ENCODE measurements around the gene HSP90AB1.

Gene HSP90AB1

DNA sequence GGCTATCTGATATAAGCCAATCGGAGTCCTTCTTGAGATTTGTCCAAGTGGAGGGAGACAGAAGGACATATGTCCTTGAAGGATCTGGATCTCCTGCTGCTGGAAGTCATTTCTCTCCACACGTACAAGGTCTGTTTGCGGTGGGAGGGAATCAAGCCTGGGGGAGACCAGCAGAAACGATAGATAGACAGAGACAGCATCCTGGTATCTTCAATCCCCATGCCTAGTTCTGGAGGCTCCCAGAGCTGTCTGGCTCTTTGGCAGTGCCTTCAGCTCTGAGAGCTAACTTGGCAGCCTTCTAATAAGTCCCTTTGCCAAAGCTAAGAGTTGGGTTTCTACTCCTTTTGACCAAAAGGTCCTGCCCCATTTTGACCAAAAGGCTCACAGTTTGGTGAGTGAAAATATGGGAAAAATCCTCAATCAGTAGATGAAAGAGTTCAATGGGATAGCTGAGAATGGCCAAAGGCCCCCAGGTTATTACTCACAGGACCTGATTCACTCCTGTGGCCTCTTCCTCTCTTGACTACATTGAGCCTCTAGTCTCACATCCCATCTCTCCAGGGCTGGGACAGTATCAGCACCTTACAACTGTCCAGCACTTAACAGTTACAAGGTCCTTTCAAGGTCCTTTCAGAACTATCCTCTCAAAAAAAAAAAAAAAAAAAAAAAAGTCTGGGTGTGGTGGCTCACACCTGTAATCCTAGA lies 45.9 kb downstream of the HSP90AB1 start:
- DNase-seq = no peak

DNA sequence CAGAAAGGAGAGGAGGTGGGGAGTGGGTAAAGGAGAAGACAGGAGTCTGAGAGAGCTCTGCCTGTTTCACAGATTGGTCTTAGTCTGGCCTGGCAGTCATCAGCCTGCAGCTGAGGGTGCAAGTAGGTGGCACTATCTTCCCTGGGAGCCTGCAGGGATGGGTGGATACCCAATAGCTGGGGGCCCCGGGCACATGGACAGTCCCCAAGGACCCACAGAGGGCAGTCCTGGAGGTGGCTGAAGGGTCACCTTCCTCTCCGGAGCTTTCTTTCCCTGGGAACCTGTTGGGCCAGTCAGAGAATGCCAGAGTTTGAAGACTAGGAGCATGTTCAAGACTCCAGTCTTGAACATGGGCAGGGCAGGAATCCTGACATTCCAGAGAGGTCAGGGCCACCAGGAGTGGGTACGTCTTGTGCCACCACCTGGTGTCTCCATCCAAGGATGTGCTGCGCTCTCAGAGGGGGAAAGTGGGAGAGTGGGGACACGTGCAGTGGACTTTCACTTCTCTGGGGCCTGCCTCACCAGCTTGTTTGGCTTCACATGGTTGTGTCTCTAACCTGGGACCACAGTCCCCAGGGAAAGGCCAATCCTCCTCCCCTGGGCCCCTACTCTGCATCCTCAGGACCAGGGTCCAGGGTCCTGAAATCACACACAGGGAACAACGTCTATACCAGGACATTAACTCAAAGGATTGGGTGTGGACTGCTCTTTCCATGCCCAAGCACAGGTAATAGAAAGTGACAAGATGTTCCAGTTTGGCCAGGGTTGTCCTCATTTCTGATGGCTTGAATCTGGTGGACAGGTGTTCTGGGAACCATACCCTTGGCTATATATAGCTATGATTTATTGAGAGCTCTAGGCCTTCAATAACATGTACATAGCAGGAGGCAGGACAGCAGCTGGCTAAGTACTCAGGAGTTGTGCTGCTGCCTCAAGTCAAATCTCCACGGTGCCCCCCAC lies 48.2 kb downstream of the HSP90AB1 start:
- DNase-seq = no peak

DNA sequence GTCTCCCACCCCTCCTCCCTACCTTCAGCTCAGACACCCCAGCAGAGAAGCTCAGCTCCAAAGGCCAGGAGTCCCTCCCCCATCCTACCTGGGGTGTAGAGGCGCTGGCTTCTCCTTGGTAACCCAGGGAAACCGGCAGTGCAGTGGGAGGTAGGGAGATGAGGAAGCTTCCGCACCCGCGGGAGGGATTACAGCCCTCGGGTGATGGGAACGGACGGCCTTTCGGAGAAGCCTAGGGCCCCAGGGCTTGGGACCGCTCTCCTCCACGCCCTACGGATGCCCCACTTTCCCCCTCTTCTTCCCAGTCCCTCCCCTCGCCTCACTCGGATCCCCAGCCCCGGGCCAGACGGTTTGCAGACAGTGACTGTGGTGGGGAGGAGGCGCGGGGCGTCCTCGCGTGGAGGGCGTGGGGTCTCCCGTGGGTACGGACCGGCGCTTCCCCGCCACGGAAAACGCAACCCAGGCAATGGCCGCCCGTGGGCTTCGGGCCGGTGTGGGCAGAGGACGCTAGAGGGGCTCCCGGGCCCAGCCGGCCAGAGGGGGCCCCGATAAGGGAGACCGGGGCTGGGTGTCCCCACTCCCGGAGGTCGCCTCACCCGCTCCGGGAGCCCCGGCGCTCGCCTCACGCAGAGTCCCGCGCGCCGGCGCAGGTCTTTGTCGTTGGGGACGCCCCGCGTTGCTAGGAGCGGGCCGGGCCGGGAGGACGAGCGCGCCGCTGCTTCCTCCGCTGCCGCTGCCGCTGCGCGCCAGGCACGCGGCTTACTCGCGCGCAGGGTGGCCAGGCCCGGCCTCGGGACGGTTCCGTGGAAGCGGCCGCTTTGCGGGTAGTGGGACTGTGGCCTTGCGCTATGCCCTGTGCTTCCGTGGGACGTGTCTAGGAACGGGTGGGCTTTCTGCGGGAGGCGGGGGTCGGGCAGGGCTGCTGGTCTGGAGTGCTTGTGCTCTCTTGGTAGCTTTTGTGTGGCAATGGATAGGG lies 50.5 kb downstream of the HSP90AB1 start:
- peak; percentile 13 for DNase-seq

DNA sequence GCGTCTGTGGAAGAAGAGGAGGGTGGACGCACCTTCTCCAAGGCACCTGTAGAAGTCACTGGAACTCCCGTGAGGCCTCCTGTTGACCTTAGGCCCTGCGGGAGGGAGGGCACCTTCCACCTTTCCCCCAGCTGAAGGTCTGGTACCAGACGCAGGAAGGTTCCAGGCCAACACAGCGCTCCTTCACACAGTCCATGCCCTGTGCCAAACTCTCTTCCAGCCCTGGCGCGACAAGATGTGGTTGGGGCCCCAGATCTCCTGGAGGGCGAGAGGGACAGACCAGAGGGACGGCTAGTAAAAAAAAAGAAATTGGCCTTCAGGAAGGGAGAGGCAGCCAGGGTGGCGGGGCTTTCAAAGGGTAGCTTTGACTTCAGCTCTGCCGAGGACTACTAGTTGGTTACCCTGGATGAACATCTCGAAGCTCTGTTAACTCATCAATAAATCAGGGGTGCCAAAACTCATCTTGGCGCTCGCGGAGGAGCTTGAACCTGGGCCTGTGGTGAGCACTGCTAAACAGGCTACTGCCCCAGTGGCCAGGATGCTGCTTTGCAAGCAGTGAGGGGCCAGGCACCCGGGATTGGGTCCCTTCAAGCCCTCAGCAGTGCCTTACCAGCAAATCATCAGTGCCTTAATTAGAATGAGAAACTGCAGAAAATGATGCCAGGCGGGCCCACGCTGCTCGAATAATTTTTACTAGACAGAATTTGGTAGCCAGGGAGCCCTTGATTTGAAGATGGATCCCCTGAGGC lies 51.3 kb downstream of the HSP90AB1 start:
- DNase-seq = no peak

DNA sequence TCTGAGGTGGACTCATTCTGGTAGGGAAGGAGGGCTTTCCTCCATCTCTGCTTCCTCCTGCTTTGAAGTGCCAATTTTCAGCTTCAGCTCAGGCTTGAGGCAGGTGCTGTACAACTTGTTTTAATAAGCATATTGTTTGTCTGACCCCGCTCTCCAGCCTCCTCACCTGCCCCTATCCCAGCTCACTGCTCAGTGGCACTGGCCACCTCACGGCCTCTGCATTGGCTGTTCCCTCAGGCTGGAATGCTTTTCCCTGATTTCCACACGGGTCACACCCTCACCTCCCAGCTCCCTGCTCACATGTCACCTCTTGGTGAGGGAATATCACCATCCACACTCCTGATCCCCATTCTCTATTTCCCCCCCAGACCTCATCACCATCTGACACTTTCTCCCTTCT lies 52.0 kb downstream of the HSP90AB1 start:
- no peak for DNase-seq

DNA sequence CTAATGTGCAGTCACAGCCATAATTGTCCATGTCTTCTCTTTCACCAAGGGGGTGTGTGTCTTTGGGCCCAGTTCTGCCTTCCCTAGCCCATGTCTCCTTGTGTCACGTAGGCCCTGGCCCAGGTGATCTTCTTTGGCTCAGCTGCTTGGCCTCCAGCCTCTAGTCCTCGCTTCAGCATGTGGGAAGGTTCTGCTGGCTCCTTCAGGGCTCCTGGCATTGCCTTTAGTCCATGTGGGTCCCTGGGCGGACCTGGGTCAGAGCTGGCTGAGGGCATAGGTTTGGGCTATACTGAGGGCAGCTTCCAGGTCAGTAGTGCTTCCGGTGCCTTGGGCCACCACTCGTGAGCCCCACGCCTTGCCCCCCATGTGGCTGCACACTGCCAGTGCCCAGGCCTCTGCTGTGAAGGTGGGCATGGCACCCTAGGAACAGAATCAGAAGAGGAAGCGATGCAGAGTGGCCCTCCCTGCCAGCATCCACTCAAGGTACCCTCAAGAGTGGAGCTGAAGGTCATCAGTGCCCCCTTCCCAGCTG lies 53.5 kb downstream of the HSP90AB1 start:
- DNase-seq = no peak

DNA sequence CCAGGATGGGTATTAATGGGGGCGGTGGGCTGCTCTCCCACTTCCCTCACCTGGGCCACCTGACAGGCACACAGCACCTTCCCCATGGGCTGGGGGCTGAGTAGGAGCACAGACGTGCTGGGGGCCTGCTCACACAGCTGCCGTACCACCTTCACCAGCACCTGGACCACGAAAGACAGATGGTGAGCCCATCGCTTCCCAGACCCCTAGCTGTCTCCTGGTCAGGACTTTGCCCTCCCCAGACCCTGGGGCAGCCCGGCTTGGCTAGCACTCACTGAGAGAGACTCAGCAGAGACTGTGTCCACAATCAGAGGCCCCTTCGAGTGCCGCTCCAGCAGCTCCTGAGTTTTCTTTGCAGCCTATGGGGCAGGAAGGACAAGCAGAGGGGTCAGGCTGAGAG lies 54.2 kb downstream of the HSP90AB1 start:
- no peak for DNase-seq

GRCh38 chr6:44301782-44302564 lies 55.1 kb downstream of the HSP90AB1 start:
- DNase-seq = no peak

DNA sequence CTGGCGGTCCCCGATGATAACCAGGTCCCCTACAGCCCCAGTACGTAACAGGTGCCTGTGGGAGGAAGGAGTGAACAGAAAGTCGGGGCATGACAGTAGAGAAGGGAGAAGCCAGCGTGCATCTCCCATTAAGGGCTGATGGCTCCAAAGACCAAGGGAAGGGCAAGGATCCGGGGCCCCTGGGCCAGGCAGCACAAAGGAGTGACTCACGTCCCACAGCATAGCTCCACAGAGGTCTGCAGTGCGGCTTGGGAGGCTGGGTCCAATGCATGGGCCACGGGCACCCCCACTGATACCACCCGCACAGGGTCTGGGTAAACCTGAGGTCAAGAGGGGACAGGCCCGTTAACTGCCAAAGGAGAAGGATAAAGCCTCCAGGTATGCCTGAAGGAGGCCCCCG lies 56.0 kb downstream of the HSP90AB1 start:
- no peak for DNase-seq
